Thyroid gland (tissue), 4 donors: ENCODE measurements around the gene DPP7. TPM values are rescaled to one million over a fixed set of nuclear protein-coding genes. Genes with fewer than 3 reads are reported as not detected.

ENCODE experiments used
- DNase-seq, 2 donors: peaks; one replicate each; pipeline ENCODE4 v3.0.0-alpha.2; 2019
- H3K27ac ChIP-seq, 3 donors: fragments of 200-600 bp; sonication (generic); 1 replicate in 2 of 3; 2 replicates in 1 of 3; pipeline ENCODE4 v1.5.1; 2016 to 2019; ENCODE audit warnings: mild to moderate bottlenecking in 1 of 3, moderate library complexity in 1 of 3
- H3K27me3 ChIP-seq: fragments of 200-600 bp; sonication (generic); one replicate; pipeline ENCODE4 v1.5.1; 2019
- H3K36me3 ChIP-seq, 2 donors: fragments of 200-600 bp; sonication (generic); one replicate each; pipeline ENCODE4 v1.5.1; 2016 to 2019
- H3K4me1 ChIP-seq, 2 donors: fragments of 200-600 bp; sonication (generic); one replicate each; pipeline ENCODE4 v1.5.1; 2017 to 2019
- H3K4me3 ChIP-seq, 3 donors: fragments of 200-600 bp; sonication (generic); replicated peaks in 1 of 3; 1 replicate in 2 of 3; 2 replicates in 1 of 3; pipeline ENCODE4 v1.5.1; 2016; ENCODE audit warnings: mild to moderate bottlenecking in 1 of 3
- H3K9me3 ChIP-seq: fragments of 200-600 bp; sonication (generic); one replicate; pipeline ENCODE4 v1.5.1; 2017
- CTCF ChIP-seq, 6 experiments: fragments of 200-600 bp in 3 of 6; fragments of 450-650 bp in 3 of 6; sonication (generic) in 3 of 6; IDR thresholded peaks; one replicate each; pipeline ENCODE4 v1.5.1; 2016 to 2019; ENCODE audit warnings: antibody characterized with exemption in 6 of 6, mild to moderate bottlenecking in 2 of 6, inconsistent platforms in 1 of 6, moderate library complexity in 1 of 6
- POLR2A ChIP-seq, 2 donors: fragments of 450-650 bp; IDR thresholded peaks; one replicate each; pipeline ENCODE4 v1.6.1; 2017; ENCODE audit warnings: antibody characterized with exemption in 2 of 2, mild to moderate bottlenecking in 2 of 2, moderate library complexity in 1 of 2
- WGBS, 2 donors: methylation state at CpG; one replicate each; pipeline ENCODE4 v1.1.5; 2017; 5-methylcytosine and 5-hydroxymethylcytosine counted together
- intact Hi-C: fragments of 100-400 bp; cut with DNase I; formaldehyde crosslinking; loops from one replicate; pipeline ENCODE4 v1.15.1; 2023
- total RNA-seq, 4 donors: library from RNA; depleted of rRNA; stranded (reverse); fragments of >200 nt; gene quantifications; one replicate each; pipeline ENCODE4 v1.2.3, GENCODE V29; 2016

Gene DPP7
- total RNA-seq, 4 donors from 2014 or later, result 120 to 209 (median 157) TPM

DNA sequence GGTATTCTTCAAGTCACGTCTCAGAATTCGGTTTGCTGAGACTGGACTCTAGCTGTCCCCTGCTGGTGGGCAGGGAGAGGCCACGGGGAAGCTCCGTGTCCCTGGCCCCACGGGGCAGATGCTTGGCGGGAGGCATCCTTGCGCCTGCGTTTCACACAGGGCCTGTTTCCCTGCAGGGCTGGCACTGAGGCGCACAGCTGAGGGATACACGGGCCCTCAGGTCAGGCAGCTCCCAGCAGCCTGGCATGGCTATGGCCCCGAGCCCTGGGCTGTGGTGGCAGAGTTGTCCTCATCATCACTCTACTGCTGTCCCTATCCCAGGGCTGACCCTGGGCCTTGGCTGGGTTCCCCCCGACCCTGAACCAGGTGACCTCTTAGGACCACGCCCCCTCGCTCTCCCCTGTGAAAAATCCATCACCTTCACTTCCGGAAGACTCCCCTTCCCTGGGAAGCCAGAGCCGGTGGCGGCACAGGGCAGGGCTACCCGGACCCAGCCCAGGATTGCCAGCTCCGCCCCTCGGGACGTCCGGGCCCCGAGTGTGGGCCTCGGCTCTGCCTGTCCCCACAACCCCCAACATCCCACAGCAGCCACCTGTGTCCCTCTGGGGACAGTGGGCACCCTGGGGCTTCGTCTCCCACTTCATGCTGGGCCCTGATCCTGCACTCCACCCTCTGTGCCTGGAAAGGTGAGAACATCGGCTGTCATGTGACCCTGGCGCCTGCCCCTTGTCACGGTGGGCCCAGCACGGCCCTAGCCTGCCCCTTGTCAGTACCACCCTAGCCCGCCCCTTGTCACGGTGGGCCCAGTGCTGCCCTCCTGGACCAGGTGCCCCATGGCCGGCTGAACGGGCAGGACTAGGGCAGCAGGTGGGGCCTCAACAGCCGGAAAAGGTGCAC, 5.0 kb downstream of the DPP7 start:
- no peak for DNase-seq
- Histone ChIP-seq H3K4me1 (peaks cover 0 to 4% of the 10 kb centered on the region in 2 donors), H3K27ac (no peak overlapping the region), H3K9me3 (no peaks in the 10 kb centered on the region), H3K4me3 (no peak overlapping the region), H3K36me3 (peaks cover 40 to 44% of the 10 kb centered on the region in 2 donors), H3K27me3 (no peaks in the 10 kb centered on the region)
- 84 to 85% methylated on average over 18 to 29 of the region's 34 CpGs for WGBS, 2 donors
- TF ChIP-seq CTCF (IDR thresholded peaks at IDR 0.05), result no peak
- no peak for TF ChIP-seq POLR2A (IDR thresholded peaks at IDR 0.05)
- intact Hi-C loops, result no loop called here

- Histone ChIP-seq H3K27ac (no peak overlapping the region), H3K27me3 (no peaks in the 10 kb centered on the region), H3K4me1 (peaks cover 0 to 4% of the 10 kb centered on the region in 2 donors), H3K9me3 (no peaks in the 10 kb centered on the region), H3K36me3 (peaks cover 46 to 48% of the 10 kb centered on the region in 2 donors), H3K4me3 (no peak overlapping the region)
- WGBS, 2 donors, result 93 to 96% methylated on average over 13 to 27 of the region's 29 CpGs
- TF ChIP-seq POLR2A (IDR thresholded peaks at IDR 0.05), result no peak
- TF ChIP-seq CTCF (IDR thresholded peaks at IDR 0.05), result no peak
- intact Hi-C loops, result no loop called here
- DNase-seq, result no peak
These were observed 5.8 kb downstream of the DPP7 start for GRCh38 chr9:137108608-137109249.

GRCh38 chr9:137107982-137108381, 6.6 kb downstream of the DPP7 start:
- DNase-seq, result no peak
- no peak overlapping the region for H3K4me3 ChIP-seq
- no peaks in the 10 kb centered on the region for H3K27me3 ChIP-seq
- TF ChIP-seq POLR2A (IDR thresholded peaks at IDR 0.05) (no peak), CTCF (IDR thresholded peaks at IDR 0.05) (no peak)
- peaks cover 54 to 56% of the 10 kb centered on the region in 2 donors for H3K36me3 ChIP-seq
- H3K27ac ChIP-seq, result no peak overlapping the region
- no peaks in the 10 kb centered on the region for H3K4me1 ChIP-seq
- intact Hi-C loops, result no loop called here
- 95 to 96% methylated on average over 7 to 14 of the region's 17 CpGs for WGBS, 2 donors
- no peaks in the 10 kb centered on the region for H3K9me3 ChIP-seq

DNA sequence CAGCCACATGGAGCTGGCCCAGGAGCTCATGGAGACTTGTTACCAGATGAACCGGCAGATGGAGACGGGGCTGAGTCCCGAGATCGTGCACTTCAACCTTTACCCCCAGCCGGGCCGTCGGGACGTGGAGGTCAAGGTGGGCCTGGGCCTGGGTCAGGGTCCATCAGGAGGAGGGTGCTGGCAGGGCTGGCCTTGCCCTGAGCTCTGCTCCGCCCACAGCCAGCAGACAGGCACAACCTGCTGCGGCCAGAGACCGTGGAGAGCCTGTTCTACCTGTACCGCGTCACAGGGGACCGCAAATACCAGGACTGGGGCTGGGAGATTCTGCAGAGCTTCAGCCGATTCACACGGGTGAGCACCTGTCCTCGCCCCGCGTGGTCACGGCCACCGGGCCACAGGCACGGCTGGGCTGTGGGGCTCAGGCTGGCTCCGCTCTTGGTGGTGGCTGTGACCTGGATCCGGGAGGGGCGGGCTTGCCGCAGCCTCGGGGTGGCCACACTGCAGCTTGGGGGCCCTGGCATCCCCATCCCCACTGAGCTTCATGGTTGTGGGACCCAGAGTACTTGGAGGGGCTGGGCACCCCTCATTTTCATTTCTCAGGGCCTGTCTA, 7.1 kb downstream of the DPP7 start:
- no peak for DNase-seq
- H3K27ac ChIP-seq, result no peak overlapping the region
- peaks cover 57% of the 10 kb centered on the region in 2 donors for H3K36me3 ChIP-seq
- TF ChIP-seq POLR2A (IDR thresholded peaks at IDR 0.05), result no peak
- TF ChIP-seq CTCF (IDR thresholded peaks at IDR 0.05), result no peak
- H3K4me3 ChIP-seq, result no peak overlapping the region
- intact Hi-C loops, result no loop called here
- H3K9me3 ChIP-seq, result no peaks in the 10 kb centered on the region
- no peaks in the 10 kb centered on the region for H3K4me1 ChIP-seq
- WGBS, 2 donors, result 88 to 89% methylated on average over 9 to 12 of the region's 27 CpGs
- no peaks in the 10 kb centered on the region for H3K27me3 ChIP-seq
